K562 (cell line): Measurements from ENCODE around the gene ROR2. TPM values are rescaled to one million over a fixed set of nuclear protein-coding genes. Genes with fewer than 3 reads are reported as not detected.

Experiments used
- ATAC-seq: fragments of 200-7000 bp; cut with Tn5 transposase; 3 replicates; pipeline ENCODE4 v1.9.1; 2020; ENCODE audit warnings: moderate library complexity
- BruUV-seq: library from RNA; stranded (reverse); fragments of 400-500 nt; replicated peaks from 2 replicates; lab custom pipeline; 2021; lab: Mats Ljungman, UMichigan
- CTCF ChIA-PET: fragments of 300-600 bp; formaldehyde crosslinking; extraction: SDS; loops from one replicate; lab custom pipeline; 2021; ENCODE audit warnings: low intra/inter-chr PET ratio; lab: Yijun Ruan, JAX
- POLR2A ChIA-PET: fragments of 300-600, 350-650 bp; sonication (Branson Sonifier 250); formaldehyde crosslinking; extraction: SDS; loops from one replicate; lab custom pipeline; 2021; ENCODE audit warnings: antibody characterized with exemption, inconsistent platforms; lab: Yijun Ruan, JAX
- DNase-seq, 4 experiments: peaks; one replicate each; pipeline versions ENCODE4 v3.0.0 to v3.0.0-alpha.2; 2011 to 2018; ENCODE audit warnings: low spot score in 3 of 4, mixed read lengths in 3 of 4; ENCODE audit errors: extremely low read depth in 1 of 4
- FAIRE-seq: peaks from 2 replicates; lab custom pipeline; 2011; peaks lifted over from hg19 to GRCh38; lab: Jason Lieb, UNC
- H2AFZ ChIP-seq: 2 replicates; pipeline ENCODE4 v1.6.0; 2011; ENCODE audit warnings: low read depth, low read length, control low read depth, inconsistent platforms
- H3K27ac ChIP-seq: fragments of 200-600 bp; 3 replicates; pipeline ENCODE4 v1.8.0; 2011; ENCODE audit warnings: low read depth, mild to moderate bottlenecking, control low read depth, inconsistent platforms, low read length, moderate library complexity, mixed read lengths; ENCODE audit errors: extremely low read depth
- H3K27me3 ChIP-seq, 2 experiments: fragments of 300-600 bp in 1 of 2; 2 replicates in 1 of 2; 3 replicates in 1 of 2; pipeline versions ENCODE4 v1.6.0 to v1.8.0; 2011; ENCODE audit warnings: inconsistent platforms in 2 of 2, low read length in 2 of 2, mild to moderate bottlenecking in 1 of 2, mixed read lengths in 1 of 2, moderate library complexity in 1 of 2; ENCODE audit not compliant: control insufficient read depth in 2 of 2, insufficient read depth in 2 of 2
- H3K36me3 ChIP-seq: fragments of 300-600 bp; 3 replicates; pipeline ENCODE4 v1.8.0; 2011; ENCODE audit warnings: mild to moderate bottlenecking, low read length, inconsistent platforms; ENCODE audit not compliant: control insufficient read depth, insufficient read depth
- H3K4me1 ChIP-seq, 2 experiments: fragments of 200-600 bp in 1 of 2; replicated peaks in 1 of 2; 2 replicates in 1 of 2; 3 replicates in 1 of 2; pipeline versions ENCODE4 v1.5.1 to v1.8.0; 2011; ENCODE audit warnings: inconsistent platforms in 2 of 2, low read length in 2 of 2, mild to moderate bottlenecking in 1 of 2, mixed read lengths in 1 of 2, moderate library complexity in 1 of 2; ENCODE audit not compliant: control insufficient read depth in 2 of 2, insufficient read depth in 2 of 2
- H3K4me2 ChIP-seq: 2 replicates; pipeline ENCODE4 v1.6.1; 2011; ENCODE audit warnings: low read length, control low read depth, inconsistent platforms, mixed read lengths; ENCODE audit not compliant: insufficient read depth
- H3K4me3 ChIP-seq: fragments of 200-600 bp; sonication (generic), shearing (Covaris generic); 2 replicates; pipeline ENCODE4 v1.5.1; 2016; ENCODE audit warnings: control low read depth, inconsistent platforms
- H3K79me2 ChIP-seq: fragments of 200-600 bp; 3 replicates; pipeline ENCODE4 v1.8.0; 2011; ENCODE audit warnings: low read length, inconsistent platforms; ENCODE audit not compliant: control insufficient read depth, insufficient read depth
- H3K9ac ChIP-seq, 2 experiments: 2 replicates each; pipeline versions ENCODE4 v1.6.0 to v1.6.1; 2011; ENCODE audit warnings: low read depth in 2 of 2, low read length in 2 of 2, control low read depth in 1 of 2, inconsistent platforms in 1 of 2, mild to moderate bottlenecking in 1 of 2, mixed read lengths in 1 of 2; ENCODE audit not compliant: insufficient read depth in 1 of 2
- H3K9me1 ChIP-seq: one replicate; pipeline ENCODE4 v1.6.0; 2011; ENCODE audit warnings: inconsistent platforms, mild to moderate bottlenecking, low read length, moderate library complexity; ENCODE audit not compliant: control insufficient read depth, insufficient read depth
- H3K9me3 ChIP-seq: replicated peaks from 2 replicates; pipeline ENCODE4 v1.5.1; 2011; ENCODE audit warnings: low read depth, low read length, inconsistent platforms; ENCODE audit not compliant: control insufficient read depth, insufficient read depth
- H4K20me1 ChIP-seq: replicated peaks from 2 replicates; pipeline ENCODE4 v1.6.1; 2011; ENCODE audit warnings: low read length, inconsistent platforms, mixed read lengths; ENCODE audit not compliant: control insufficient read depth, insufficient read depth
- ESRRB ChIP-seq: fragments of 250-450 bp; sonication (Bioruptor Pico); IDR thresholded peaks from 2 replicates; pipeline ENCODE4 v1.5.0; 2020; ENCODE audit warnings: mild to moderate bottlenecking, moderate library complexity, borderline replicate concordance
- ETS2 ChIP-seq: IDR thresholded peaks from 2 replicates; pipeline ENCODE4 v1.6.1; 2016; ENCODE audit warnings: borderline replicate concordance, missing genetic modification characterization, mild to moderate bottlenecking, moderate library complexity, missing compliant biosample characterization; ENCODE audit not compliant: poor library complexity, severe bottlenecking
- FOXK1 ChIP-seq: sonication (generic); formaldehyde crosslinking; IDR thresholded peaks from 2 replicates; pipeline ENCODE4 v1.8.0; 2022; ENCODE audit warnings: missing genetic modification reagents, mild to moderate bottlenecking, borderline replicate concordance
- GABPA ChIP-seq: fragments of 200-800 bp; sonication (Bioruptor generic); conservative IDR thresholded peaks from 2 replicates; pipeline ENCODE4 v1.6.1; 2016; ENCODE audit warnings: low read depth, missing genetic modification characterization, missing compliant biosample characterization
- JUN ChIP-seq, 2 experiments: sonication (generic) in 1 of 2; formaldehyde crosslinking in 1 of 2; IDR thresholded peaks; 2 replicates each; pipeline versions ENCODE4 v1.6.1 to v1.8.0; 2012 to 2022; ENCODE audit warnings: borderline replicate concordance in 2 of 2, mild to moderate bottlenecking in 2 of 2, improper control_type of control experiment in 1 of 2, low read depth in 1 of 2, low read length in 1 of 2, missing genetic modification reagents in 1 of 2
- PTTG1 ChIP-seq: fragments of 450-650 bp; IDR thresholded peaks from 2 replicates; pipeline ENCODE4 v1.6.1; 2016; ENCODE audit warnings: low read depth, mild to moderate bottlenecking, missing genetic modification characterization, missing compliant biosample characterization
- RAD51 ChIP-seq: fragments of 450-650 bp; IDR thresholded peaks from 2 replicates; pipeline ENCODE4 v1.7.1; 2016; ENCODE audit warnings: low read depth, mild to moderate bottlenecking, borderline replicate concordance
- STAG1 ChIP-seq: sonication (generic); formaldehyde crosslinking; IDR thresholded peaks from 2 replicates; pipeline ENCODE4 v1.5.0; 2020; ENCODE audit warnings: missing genetic modification reagents, borderline replicate concordance
- TCFL5 ChIP-seq: fragments of 250-450 bp; sonication (Bioruptor Pico); conservative IDR thresholded peaks from 2 replicates; pipeline ENCODE4 v1.6.1; 2021; ENCODE audit warnings: mild to moderate bottlenecking, moderate library complexity, matching md5 sums
- TFE3 ChIP-seq: fragments of 450-650 bp; formaldehyde crosslinking; IDR thresholded peaks from 2 replicates; pipeline ENCODE4 v1.4.0; 2020; ENCODE audit warnings: mild to moderate bottlenecking, mixed read lengths
- USF2 ChIP-seq: sonication (generic); formaldehyde crosslinking; IDR thresholded peaks from 2 replicates; pipeline ENCODE4 v1.5.0; 2020; ENCODE audit warnings: missing genetic modification reagents
- ZFPM2 ChIP-seq: fragments of 250-450 bp; sonication (Bioruptor Pico); IDR thresholded peaks from 2 replicates; pipeline ENCODE4 v1.5.1; 2022; ENCODE audit warnings: mild to moderate bottlenecking
- ZNF75A ChIP-seq: fragments of 450-650 bp; formaldehyde crosslinking; IDR thresholded peaks from 2 replicates; pipeline ENCODE4 v1.4.0; 2020; ENCODE audit warnings: mild to moderate bottlenecking
- WGBS: fragments of 100-300 bp; shearing (Covaris generic); methylation state at CpG from one replicate; pipeline ENCODE4 v1.1.6; 2016; ENCODE audit warnings: low coverage, mixed read lengths; ENCODE audit not compliant: insufficient coverage; ENCODE audit errors: missing lambda C conversion rate; 5-methylcytosine and 5-hydroxymethylcytosine counted together
- in situ Hi-C: fragments of 300-500 bp; cut with MboI; formaldehyde crosslinking; loops from 4 replicates; pipeline ENCODE4 v1.15.0; 2018; ENCODE audit warnings: inconsistent platforms, mixed read lengths
- intact Hi-C: fragments of 100-400 bp; cut with micrococcal nuclease; formaldehyde crosslinking; loops from 2 replicates; pipeline ENCODE4 v1.14.2; 2022
- polyA plus RNA-seq, 8 experiments: library from polyadenylated mRNA; depleted of rRNA in 4 of 8; stranded (reverse) in 5 of 8; unstranded in 3 of 8; fragments of >200 nt; fragmentation: Nextera tagmentation in 2 of 8; fragmentation: Illumina TruSeq in 1 of 8; extraction: Ambion mirVana in 2 of 8; extraction: Trizol in 1 of 8; gene quantifications; 2 replicates each; pipeline versions ENCODE4 v1.2.1 to v1.2.3, GENCODE V29; 2011 to 2014; ENCODE audit warnings: inconsistent platforms in 1 of 8, missing spikeins in 1 of 8
- total RNA-seq, 7 experiments: library from RNA; depleted of rRNA in 6 of 7; stranded (reverse); fragments of >200 nt in 6 of 7; fragmentation: Illumina TruSeq in 2 of 7; extraction: Trizol in 2 of 7; gene quantifications; 2 replicates each; pipeline versions ENCODE4 v1.2.1 to v1.2.3, GENCODE V29; 2011 to 2021; ENCODE audit warnings: low replicate concordance in 1 of 7

ROR2 gene
- total and polyA plus RNA-seq, 9 of the 15 experiments (the other 6 are each of a cell fraction or from before 2014, with no cell fraction given): 5.6 to 33.8 (median 15.3) TPM

- intact Hi-C loops (no loop called here), in situ Hi-C loops (no loop called here)
- Histone ChIP-seq H3K4me1 (no peaks in the 10 kb centered on the region), H2AFZ (no peak overlapping the region), H3K79me2 (no peaks in the 10 kb centered on the region), H3K4me2 (no peak overlapping the region), H3K9ac (no peak overlapping the region), H3K9me1 (no peaks in the 10 kb centered on the region), H3K4me3 (no peak overlapping the region), H4K20me1 (no peaks in the 10 kb centered on the region), H3K9me3 (no peaks in the 10 kb centered on the region), H3K27me3 (peaks cover 0 to 17% of the 10 kb centered on the region in 2 experiments; a peak in 2 of 5 replicates), H3K27ac (no peak overlapping the region), H3K36me3 (no peaks in the 10 kb centered on the region)
- ATAC-seq: no peak
- ChIA-PET POLR2A (no interaction called here), CTCF (interaction anchor here (0.6 kb wide), 1 partner anchor 420 kb away, joined by 3 read pairs; no protein-coding TSS in a partner anchor)
- no TSS peak for BruUV-seq
- no peak for TF ChIP-seq ETS2 (tag)
- no peak for TF ChIP-seq ZFPM2
- TF ChIP-seq USF2: 0 out of 2 replicates have a peak, but pooled peaks have one; percentile 24
- no peak for TF ChIP-seq GABPA (tag)
- no peak for TF ChIP-seq PTTG1 (tag)
- TF ChIP-seq ESRRB (CRISPR knock-in tag): no peak
- no peak for TF ChIP-seq FOXK1
- TF ChIP-seq RAD51: peak; percentile 77
- no peak for TF ChIP-seq JUN (IDR thresholded peaks at IDR 0.05; ENCODE audit: borderline replicate concordance, low read depth, low read length)
- no peak for TF ChIP-seq JUN (CRISPR knock-in tag; IDR thresholded peaks at IDR 0.05; ENCODE audit: borderline replicate concordance)
- no peak for TF ChIP-seq ZNF75A (CRISPR knock-in tag)
- TF ChIP-seq STAG1 (CRISPR knock-in tag): no peak
- TF ChIP-seq TFE3 (CRISPR knock-in tag): peak; percentile 89
- TF ChIP-seq TCFL5: no peak
- FAIRE-seq: no peak
- no peak for DNase-seq
- WGBS: 0% methylated on average over 2 of the region's 2 CpGs
These were observed 309.6 kb downstream of the ROR2 start for GRCh38 chr9:91640428-91640827.
